K562 (cell line): ENCODE measurements around the gene RGS3.

Experiments
- BRCA1 ChIP-seq, 2 experiments: fragments of 450-650 bp in 1 of 2; sonication (generic) in 1 of 2; formaldehyde crosslinking in 1 of 2; IDR thresholded peaks; 2 replicates each; pipeline versions ENCODE4 v1.5.0 to v1.6.1; 2017 to 2020; ENCODE audit warnings: mild to moderate bottlenecking in 1 of 2, missing genetic modification reagents in 1 of 2
- CUX1 ChIP-seq: fragments of 200-800 bp; sonication (Bioruptor generic); IDR thresholded peaks from 2 replicates; pipeline ENCODE4 v1.6.1; 2016; ENCODE audit warnings: missing genetic modification characterization, missing compliant biosample characterization
- PATZ1 ChIP-seq: fragments of 250-450 bp; sonication (Bioruptor Pico); IDR thresholded peaks from 2 replicates; pipeline ENCODE4 v1.5.0; 2020; ENCODE audit warnings: mild to moderate bottlenecking, borderline replicate concordance
- RBBP5 ChIP-seq: fragments of 200-600 bp; sonication (generic); IDR thresholded peaks from 2 replicates; pipeline ENCODE4 v1.6.1; 2012; ENCODE audit warnings: borderline replicate concordance, mild to moderate bottlenecking, low read length, control low read depth, inconsistent platforms; ENCODE audit not compliant: insufficient read depth, poor library complexity, severe bottlenecking

- TF ChIP-seq RBBP5, result no peak
- TF ChIP-seq BRCA1 (IDR thresholded peaks at IDR 0.05), result no peak
- no peak for TF ChIP-seq BRCA1 (CRISPR knock-in tag; IDR thresholded peaks at IDR 0.05)
- no peak for TF ChIP-seq PATZ1 (CRISPR knock-in tag)
- no peak for TF ChIP-seq CUX1 (CRISPR knock-in tag)
These were observed 155.4 kb downstream of the RGS3 start for GRCh38 chr9:113618836-113619490.
